H9 (cell line): Measurements from ENCODE around the gene KLHL34. TPM values are rescaled to one million over a fixed set of nuclear protein-coding genes. Genes with fewer than 3 reads are reported as not detected.

Experiments used
- DNase-seq: peaks from one replicate; pipeline ENCODE4 v3.0.0-alpha.2; 2017
- H2AFZ ChIP-seq: one replicate; pipeline ENCODE4 v1.6.1; 2013; ENCODE audit warnings: mild to moderate bottlenecking, low read length, control low read depth, moderate library complexity
- H2AK5ac ChIP-seq: 2 replicates; pipeline ENCODE4 v1.6.1; 2013; ENCODE audit warnings: low read length, control low read depth, mixed read lengths; ENCODE audit not compliant: insufficient read length
- H2BK120ac ChIP-seq: one replicate; pipeline ENCODE4 v1.6.1; 2013; ENCODE audit warnings: low read depth, mild to moderate bottlenecking, low read length, control low read depth, inconsistent platforms; ENCODE audit not compliant: poor library complexity, severe bottlenecking
- H2BK12ac ChIP-seq: 2 replicates; pipeline ENCODE4 v1.6.1; 2013; ENCODE audit warnings: low read length, control low read depth, mixed read lengths, low read depth; ENCODE audit not compliant: insufficient read length
- H2BK15ac ChIP-seq: 2 replicates; pipeline ENCODE4 v1.6.1; 2013; ENCODE audit warnings: low read depth, low read length, control low read depth
- H2BK20ac ChIP-seq: one replicate; pipeline ENCODE4 v1.6.1; 2013; ENCODE audit warnings: low read depth, mild to moderate bottlenecking, low read length, control low read depth, inconsistent platforms; ENCODE audit not compliant: poor library complexity, severe bottlenecking
- H2BK5ac ChIP-seq: 2 replicates; pipeline ENCODE4 v1.6.1; 2013; ENCODE audit warnings: low read length, control low read depth, mixed read lengths; ENCODE audit not compliant: insufficient read length
- H3K14ac ChIP-seq: 2 replicates; pipeline ENCODE4 v1.6.1; 2013; ENCODE audit warnings: low read length, control low read depth; ENCODE audit not compliant: insufficient read depth
- H3K18ac ChIP-seq: 2 replicates; pipeline ENCODE4 v1.6.1; 2013; ENCODE audit warnings: low read depth, mild to moderate bottlenecking, mixed read lengths, low read length, control low read depth; ENCODE audit not compliant: insufficient read length
- H3K23ac ChIP-seq: 2 replicates; pipeline ENCODE4 v1.6.1; 2013; ENCODE audit warnings: low read length, control low read depth, mixed read lengths, low read depth; ENCODE audit not compliant: insufficient read length
- H3K23me2 ChIP-seq: 2 replicates; pipeline ENCODE4 v1.6.1; 2013; ENCODE audit warnings: low read depth, mild to moderate bottlenecking, mixed read lengths, low read length, control low read depth; ENCODE audit not compliant: insufficient read length, poor library complexity, severe bottlenecking
- H3K27ac ChIP-seq: 2 replicates; pipeline ENCODE4 v1.5.1; 2013; ENCODE audit warnings: low read length, control low read depth, mixed read lengths, low read depth; ENCODE audit not compliant: insufficient read length
- H3K27me3 ChIP-seq: 2 replicates; pipeline ENCODE4 v1.6.1; 2013; ENCODE audit warnings: low read length, control low read depth, inconsistent platforms; ENCODE audit not compliant: insufficient read depth
- H3K4ac ChIP-seq: 2 replicates; pipeline ENCODE4 v1.6.1; 2013; ENCODE audit warnings: low read depth, mild to moderate bottlenecking, control low read depth, inconsistent platforms, low read length, moderate library complexity
- H3K4me1 ChIP-seq: 2 replicates; pipeline ENCODE4 v1.6.1; 2013; ENCODE audit warnings: low read length, control low read depth, inconsistent platforms; ENCODE audit not compliant: insufficient read depth
- H3K4me2 ChIP-seq: 2 replicates; pipeline ENCODE4 v1.6.1; 2013; ENCODE audit warnings: low read length, control low read depth, mixed read lengths; ENCODE audit not compliant: insufficient read length, insufficient read depth
- H3K56ac ChIP-seq: 2 replicates; pipeline ENCODE4 v1.6.1; 2013; ENCODE audit warnings: low read depth, mild to moderate bottlenecking, mixed read lengths, low read length, control low read depth; ENCODE audit not compliant: insufficient read length
- H3K79me1 ChIP-seq: 2 replicates; pipeline ENCODE4 v1.6.1; 2013; ENCODE audit warnings: low read depth, mild to moderate bottlenecking, moderate library complexity, low read length, control low read depth, inconsistent platforms; ENCODE audit not compliant: insufficient read depth, poor library complexity, severe bottlenecking
- H3K79me2 ChIP-seq: 2 replicates; pipeline ENCODE4 v1.6.1; 2013; ENCODE audit warnings: low read length, control low read depth, inconsistent platforms; ENCODE audit not compliant: insufficient read depth
- H3K9ac ChIP-seq: 2 replicates; pipeline ENCODE4 v1.6.1; 2013; ENCODE audit warnings: low read length, control low read depth, mixed read lengths; ENCODE audit not compliant: insufficient read length; ENCODE audit errors: extremely low read depth
- H3K9me3 ChIP-seq: one replicate; pipeline ENCODE4 v1.6.1; 2013; ENCODE audit warnings: low read depth, low read length, inconsistent platforms; ENCODE audit not compliant: control insufficient read depth
- H3T11ph ChIP-seq: one replicate; pipeline ENCODE4 v1.6.1; 2013; ENCODE audit warnings: mild to moderate bottlenecking, low read length, control low read depth, inconsistent platforms
- H4K20me1 ChIP-seq: one replicate; pipeline ENCODE4 v1.6.1; 2013; ENCODE audit not compliant: control insufficient read depth, insufficient read length, insufficient read depth
- H4K5ac ChIP-seq: 2 replicates; pipeline ENCODE4 v1.6.1; 2013; ENCODE audit warnings: low read depth, mild to moderate bottlenecking, mixed read lengths, low read length, control low read depth; ENCODE audit not compliant: insufficient read length
- H4K8ac ChIP-seq: replicated peaks from 2 replicates; pipeline ENCODE4 v1.6.1; 2013; ENCODE audit warnings: low read length, control low read depth, mixed read lengths, low read depth; ENCODE audit not compliant: insufficient read length
- H4K91ac ChIP-seq: 2 replicates; pipeline ENCODE4 v1.6.1; 2013; ENCODE audit warnings: low read depth, mild to moderate bottlenecking, moderate library complexity, mixed read lengths, low read length, control low read depth; ENCODE audit not compliant: insufficient read length
- H3K27ac Mint-ChIP-seq, 3 experiments: 2 replicates in 2 of 3; 3 replicates in 1 of 3; pipeline ENCODE4 v1.8.0; 2020 to 2021; ENCODE audit warnings: mixed read lengths in 3 of 3, mild to moderate bottlenecking in 1 of 3, moderate library complexity in 1 of 3
- H3K27me3 Mint-ChIP-seq: 2 replicates; pipeline ENCODE4 v1.8.0; 2021; ENCODE audit warnings: low read depth, mild to moderate bottlenecking, moderate library complexity, mixed read lengths
- H3K36me3 Mint-ChIP-seq, 3 experiments: 2 replicates in 2 of 3; 3 replicates in 1 of 3; pipeline ENCODE4 v1.8.0; 2020 to 2021; ENCODE audit warnings: low read depth in 3 of 3, mixed read lengths in 3 of 3; ENCODE audit not compliant: insufficient read depth in 1 of 3
- H3K4me1 Mint-ChIP-seq, 2 experiments: 2 replicates each; pipeline ENCODE4 v1.8.0; 2020; ENCODE audit warnings: mixed read lengths in 2 of 2
- H3K4me3 Mint-ChIP-seq, 2 experiments: 2 replicates in 1 of 2; 3 replicates in 1 of 2; pipeline ENCODE4 v1.8.0; 2020 to 2021; ENCODE audit warnings: mild to moderate bottlenecking in 2 of 2, mixed read lengths in 2 of 2, moderate library complexity in 1 of 2
- H3K9me3 Mint-ChIP-seq, 2 experiments: 2 replicates in 1 of 2; 3 replicates in 1 of 2; pipeline ENCODE4 v1.8.0; 2020; ENCODE audit warnings: mild to moderate bottlenecking in 2 of 2, mixed read lengths in 2 of 2, moderate library complexity in 1 of 2
- CTCF ChIP-seq: fragments of 200-600 bp; sonication (generic); conservative IDR thresholded peaks from 3 replicates; pipeline ENCODE4 v1.8.0; 2021; ENCODE audit warnings: antibody characterized with exemption, mild to moderate bottlenecking
- WGBS: extraction: QIAGEN DNeasy Blood & Tissue Kit; methylation state at CpG from one replicate; pipeline ENCODE4 v1.1.7; 2013; ENCODE audit warnings: missing lambda C conversion rate, low lambda C conversion rate, mixed read lengths; ENCODE audit not compliant: insufficient read length; ENCODE audit errors: extremely low coverage; 5-methylcytosine and 5-hydroxymethylcytosine counted together
- total RNA-seq: library from RNA; stranded (reverse); gene quantifications from 2 replicates; pipeline ENCODE4 v1.2.1, GENCODE V29; 2021

The KLHL34 gene
- total RNA-seq, 1 experiment from 2014 or later = not detected

- no peak overlapping the region for H3K4me3 Mint-ChIP-seq
- peaks cover 9 to 11% of the 10 kb centered on the region in 2 experiments for H3K4me1 Mint-ChIP-seq
- Histone ChIP-seq H3K9ac (no peak overlapping the region), H3K18ac (no peak overlapping the region), H3K27me3 (no peaks in the 10 kb centered on the region), H3K79me2 (no peaks in the 10 kb centered on the region), H2AK5ac (no peak overlapping the region), H3K4me1 (no peaks in the 10 kb centered on the region; the same call in 1 of the 2 replicates), H3T11ph (no peak overlapping the region), H2BK12ac (no peak overlapping the region), H4K5ac (no peak overlapping the region), H2BK15ac (no peak overlapping the region), H3K14ac (no peak overlapping the region), H4K91ac (no peak overlapping the region), H3K56ac (no peak overlapping the region), H3K79me1 (no peaks in the 10 kb centered on the region), H3K9me3 (no peaks in the 10 kb centered on the region), H2BK20ac (no peak overlapping the region), H3K23ac (no peak overlapping the region), H2AFZ (no peak overlapping the region), H4K20me1 (no peaks in the 10 kb centered on the region), H3K27ac (no peak overlapping the region), H2BK5ac (no peak overlapping the region), H2BK120ac (no peak overlapping the region), H3K4ac (no peak overlapping the region), H3K23me2 (no peaks in the 10 kb centered on the region), H4K8ac (no peak overlapping the region), H3K4me2 (no peak overlapping the region)
- H3K9me3 Mint-ChIP-seq = peaks cover 0 to 30% of the 10 kb centered on the region in 2 experiments; a peak in 3 of 5 replicates
- H3K27ac Mint-ChIP-seq = no peak overlapping the region
- WGBS = no CpG with 5 or more reads among the region's 3 CpGs
- DNase-seq = no peak
- no peak for TF ChIP-seq CTCF
- no peaks in the 10 kb centered on the region; a peak in 1 of 7 replicates for H3K36me3 Mint-ChIP-seq
- H3K27me3 Mint-ChIP-seq = no peaks in the 10 kb centered on the region
Measured at GRCh38 chrX:21700967-21701366, 42.8 kb upstream of the KLHL34 start.
